ENCODE data around the gene PIEZO1. TPM values are rescaled to one million over a fixed set of nuclear protein-coding genes. Genes with fewer than 3 reads are reported as not detected.

PIEZO1 gene
- total and polyA plus RNA-seq, 9 of the 15 experiments (the other 6 are each of a cell fraction or from before 2014, with no cell fraction given): 3.6 to 432 (median 131) TPM

DNA sequence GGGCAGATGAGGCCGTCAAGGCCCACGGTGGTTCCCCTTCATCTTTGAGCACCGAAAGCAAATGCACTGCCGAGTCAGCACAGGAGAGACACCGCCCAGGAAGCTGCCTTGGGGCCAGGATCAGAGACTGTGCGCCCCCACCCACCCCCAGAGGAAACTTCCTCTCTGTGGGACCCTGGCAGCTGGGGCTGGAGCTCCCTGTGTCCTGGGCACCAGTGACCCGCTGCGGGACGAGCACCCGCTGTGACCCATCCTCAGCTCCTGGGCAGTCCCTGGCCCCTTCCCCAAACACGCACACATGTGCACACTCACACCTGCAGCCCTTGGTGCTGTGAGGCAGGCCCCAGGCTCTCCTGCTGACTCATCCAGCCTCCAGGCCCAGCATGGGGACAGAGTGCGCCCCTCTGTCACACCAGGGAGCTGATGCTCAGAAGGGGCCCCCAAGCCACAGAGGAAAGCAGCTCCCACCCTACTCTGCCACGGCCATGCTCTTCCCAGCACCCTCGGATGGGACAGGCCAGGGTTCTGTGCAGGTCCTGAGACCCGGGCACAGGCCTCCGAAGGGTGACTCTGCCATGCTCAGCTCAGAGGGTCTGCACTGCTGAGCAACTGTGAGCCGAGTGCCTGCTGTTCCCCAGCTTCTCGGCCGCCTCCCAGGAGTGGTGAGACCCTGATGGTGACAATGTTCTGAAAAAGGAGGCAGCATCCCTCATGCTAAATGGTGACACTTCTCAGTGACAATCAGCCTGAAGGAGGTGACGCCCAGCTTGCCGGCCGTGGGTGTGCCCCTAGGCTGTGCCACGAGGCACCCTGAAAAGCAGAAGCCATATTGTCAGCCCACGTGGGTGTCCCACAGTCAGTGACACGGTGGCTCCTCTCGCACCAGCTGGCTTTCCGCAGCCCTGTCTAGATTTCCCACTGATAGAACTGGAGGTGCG, 3.6 kb downstream of the PIEZO1 start (continued):
- TF ChIP-seq ZNF584 (CRISPR knock-in tag; IDR thresholded peaks at IDR 0.05; ENCODE audit: low read depth) (no peak), ZNF696 (CRISPR knock-in tag; conservative IDR thresholded peaks at IDR 0.05) (no peak), DMBX1 (CRISPR knock-in tag; IDR thresholded peaks at IDR 0.05; ENCODE audit: borderline replicate concordance) (peak; percentile 60), MYC (IDR thresholded peaks at IDR 0.05; ENCODE audit: low read depth, low read length) (peak; percentile 93), MYC (CRISPR knock-in tag; IDR thresholded peaks at IDR 0.05; ENCODE audit: borderline replicate concordance, low read depth) (0 out of 2 replicates have a peak, but pooled peaks have one; percentile 53), CCAR2 (IDR thresholded peaks at IDR 0.05; ENCODE audit: low read depth, low read length) (no peak), RBM25 (IDR thresholded peaks at IDR 0.05; ENCODE audit: low read depth, low read length, severe bottlenecking) (no peak), YY1 (IDR thresholded peaks at IDR 0.05; ENCODE audit: borderline replicate concordance in 1 of 3, control insufficient read depth in 1 of 3, extremely low read depth in 1 of 3, insufficient read depth in 3 of 3, insufficient read length in 1 of 3, insufficient replicate concordance in 2 of 3, low read depth in 1 of 3, low read length in 2 of 3) (peak in 2 of 3 experiments; percentile 81 to 91), ZNF124 (CRISPR knock-in tag; IDR thresholded peaks at IDR 0.05) (no peak), NFXL1 (CRISPR knock-in tag; IDR thresholded peaks at IDR 0.05) (no peak), E2F3 (CRISPR knock-in tag; IDR thresholded peaks at IDR 0.05) (no peak), ZBTB26 (CRISPR knock-in tag; IDR thresholded peaks at IDR 0.05) (no peak), SP2 (IDR thresholded peaks at IDR 0.05; ENCODE audit: extremely low read depth, low read depth, low read length, poor library complexity, severe bottlenecking) (no peak), CBFA2T3 (IDR thresholded peaks at IDR 0.05) (peak; percentile 41; the same call in 1 of the 2 replicates), NCOA4 (IDR thresholded peaks at IDR 0.05; ENCODE audit: partially characterized antibody) (no peak), ZNF280A (IDR thresholded peaks at IDR 0.05; ENCODE audit: low read depth, partially characterized antibody) (no peak), ZSCAN29 (IDR thresholded peaks at IDR 0.05) (no peak), BCL6 (CRISPR knock-in tag; IDR thresholded peaks at IDR 0.05) (no peak), ZNF384 (IDR thresholded peaks at IDR 0.05; ENCODE audit: low read depth, low read length) (no peak)
- TF ChIP-seq, protein P1, sequence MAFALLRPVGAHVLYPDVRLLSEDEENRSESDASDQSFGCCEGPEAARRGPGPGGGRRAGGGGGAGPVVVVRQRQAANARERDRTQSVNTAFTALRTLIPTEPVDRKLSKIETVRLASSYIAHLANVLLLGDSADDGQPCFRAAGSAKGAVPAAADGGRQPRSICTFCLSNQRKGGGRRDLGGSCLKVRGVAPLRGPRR (CRISPR knock-in tag; IDR thresholded peaks at IDR 0.05): no peak
- TF ChIP-seq, protein P2, sequence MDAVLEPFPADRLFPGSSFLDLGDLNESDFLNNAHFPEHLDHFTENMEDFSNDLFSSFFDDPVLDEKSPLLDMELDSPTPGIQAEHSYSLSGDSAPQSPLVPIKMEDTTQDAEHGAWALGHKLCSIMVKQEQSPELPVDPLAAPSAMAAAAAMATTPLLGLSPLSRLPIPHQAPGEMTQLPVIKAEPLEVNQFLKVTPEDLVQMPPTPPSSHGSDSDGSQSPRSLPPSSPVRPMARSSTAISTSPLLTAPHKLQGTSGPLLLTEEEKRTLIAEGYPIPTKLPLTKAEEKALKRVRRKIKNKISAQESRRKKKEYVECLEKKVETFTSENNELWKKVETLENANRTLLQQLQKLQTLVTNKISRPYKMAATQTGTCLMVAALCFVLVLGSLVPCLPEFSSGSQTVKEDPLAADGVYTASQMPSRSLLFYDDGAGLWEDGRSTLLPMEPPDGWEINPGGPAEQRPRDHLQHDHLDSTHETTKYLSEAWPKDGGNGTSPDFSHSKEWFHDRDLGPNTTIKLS (IDR thresholded peaks at IDR 0.05; ENCODE audit: borderline replicate concordance, low read depth): peak; percentile 65; the same call in 1 of the 2 replicates
